ENCODE measurements around the gene FAM177A1. TPM values are rescaled to one million over a fixed set of nuclear protein-coding genes. Genes with fewer than 3 reads are reported as not detected.

Gene FAM177A1
- total RNA-seq, 1 experiment from 2014 or later: 46.2 TPM

GRCh38 chr14:35113308-35113950 lies 67.4 kb downstream of the FAM177A1 start:
- DNase-seq (ENCODE audit: low read depth, low spot score) (no peak), ATAC-seq (no peak)
- Histone ChIP-seq H3K4me2 (ENCODE audit: low read length) (no peak overlapping the region), H3K9ac (ENCODE audit: low read length) (no peak overlapping the region), H3K4me3 (replicated peaks in 1 of 2; ENCODE audit: low read depth in 1 of 2, low read length in 2 of 2) (no peak overlapping the region), H3K4me1 (ENCODE audit: control insufficient read depth in 1 of 2, insufficient read depth in 2 of 2, low read length in 2 of 2) (no peaks in the 10 kb centered on the region), H3K27me3 (ENCODE audit: insufficient read depth, low read length) (no peaks in the 10 kb centered on the region), H4K20me1 (ENCODE audit: insufficient read depth) (no peaks in the 10 kb centered on the region), H3K9me2 (ENCODE audit: insufficient read depth) (no peaks in the 10 kb centered on the region), H3K9me3 (ENCODE audit: control insufficient read depth in 1 of 2, insufficient read depth in 1 of 2, low read depth in 1 of 2, low read length in 2 of 2) (peaks cover 0 to 7% of the 10 kb centered on the region in 2 experiments; a peak in 1 of 4 replicates), H3K79me2 (ENCODE audit: insufficient read depth, low read length) (no peaks in the 10 kb centered on the region), H3K27ac (ENCODE audit: low read depth, low read length) (no peak overlapping the region), H2AFZ (ENCODE audit: low read depth, low read length, poor library complexity, severe bottlenecking) (no peak overlapping the region), H3K36me3 (ENCODE audit: control insufficient read depth in 1 of 2, insufficient read depth in 2 of 2, low read length in 2 of 2) (peaks cover 5 to 24% of the 10 kb centered on the region in 2 experiments)
- CTCF ChIA-PET: interaction anchor here (0.5 kb wide), 1 partner anchor 298 kb away, joined by 5 read pairs; no protein-coding TSS in a partner anchor
- RAD21 ChIA-PET (ENCODE audit: low non-redundant PET in 1 of 2, low total read pairs in 2 of 2, uncharacterized antibody in 2 of 2, unreplicated experiment in 2 of 2): no interaction called here
- no TSS peak for BruUV-seq (replicated peaks)
- TF ChIP-seq POLR2AphosphoS5 (IDR thresholded peaks at IDR 0.05; ENCODE audit: low read depth, low read length): no peak
- TF ChIP-seq ZFX (IDR thresholded peaks at IDR 0.05): no peak
- TF ChIP-seq CBX3 (IDR thresholded peaks at IDR 0.05; ENCODE audit: low read depth): no peak
- TF ChIP-seq TCF7L2 (IDR thresholded peaks at IDR 0.05; ENCODE audit: borderline replicate concordance, extremely low read depth, insufficient read depth, insufficient read length): no peak
- TF ChIP-seq JUND (IDR thresholded peaks at IDR 0.05): no peak
- TF ChIP-seq, protein P1, sequence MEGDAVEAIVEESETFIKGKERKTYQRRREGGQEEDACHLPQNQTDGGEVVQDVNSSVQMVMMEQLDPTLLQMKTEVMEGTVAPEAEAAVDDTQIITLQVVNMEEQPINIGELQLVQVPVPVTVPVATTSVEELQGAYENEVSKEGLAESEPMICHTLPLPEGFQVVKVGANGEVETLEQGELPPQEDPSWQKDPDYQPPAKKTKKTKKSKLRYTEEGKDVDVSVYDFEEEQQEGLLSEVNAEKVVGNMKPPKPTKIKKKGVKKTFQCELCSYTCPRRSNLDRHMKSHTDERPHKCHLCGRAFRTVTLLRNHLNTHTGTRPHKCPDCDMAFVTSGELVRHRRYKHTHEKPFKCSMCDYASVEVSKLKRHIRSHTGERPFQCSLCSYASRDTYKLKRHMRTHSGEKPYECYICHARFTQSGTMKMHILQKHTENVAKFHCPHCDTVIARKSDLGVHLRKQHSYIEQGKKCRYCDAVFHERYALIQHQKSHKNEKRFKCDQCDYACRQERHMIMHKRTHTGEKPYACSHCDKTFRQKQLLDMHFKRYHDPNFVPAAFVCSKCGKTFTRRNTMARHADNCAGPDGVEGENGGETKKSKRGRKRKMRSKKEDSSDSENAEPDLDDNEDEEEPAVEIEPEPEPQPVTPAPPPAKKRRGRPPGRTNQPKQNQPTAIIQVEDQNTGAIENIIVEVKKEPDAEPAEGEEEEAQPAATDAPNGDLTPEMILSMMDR (IDR thresholded peaks at IDR 0.05 in 2 of 3, conservative IDR thresholded peaks at IDR 0.05 in 1 of 3; ENCODE audit: borderline replicate concordance in 1 of 3, insufficient read depth in 1 of 3, low read depth in 2 of 3, low read length in 2 of 3): no peak
- TF ChIP-seq CEBPB (IDR thresholded peaks at IDR 0.05; ENCODE audit: low read depth): no peak
- no peak for TF ChIP-seq SP1 (IDR thresholded peaks at IDR 0.05; ENCODE audit: low read depth)
- TF ChIP-seq SIN3A (IDR thresholded peaks at IDR 0.05; ENCODE audit: low read depth): no peak
- no peak for TF ChIP-seq RAD21 (IDR thresholded peaks at IDR 0.05; ENCODE audit: low read depth)
- TF ChIP-seq, protein P2, sequence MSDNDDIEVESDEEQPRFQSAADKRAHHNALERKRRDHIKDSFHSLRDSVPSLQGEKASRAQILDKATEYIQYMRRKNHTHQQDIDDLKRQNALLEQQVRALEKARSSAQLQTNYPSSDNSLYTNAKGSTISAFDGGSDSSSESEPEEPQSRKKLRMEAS (IDR thresholded peaks at IDR 0.05): no peak
- no peak for TF ChIP-seq REST (IDR thresholded peaks at IDR 0.05; ENCODE audit: low read depth)
- TF ChIP-seq FOSL1 (IDR thresholded peaks at IDR 0.05; ENCODE audit: low read depth): no peak
- TF ChIP-seq EGR1 (IDR thresholded peaks at IDR 0.05; ENCODE audit: low read depth): no peak
- TF ChIP-seq ZNF274 (IDR thresholded peaks at IDR 0.05; ENCODE audit: low read depth, low read length): no peak
- POLR2A ChIA-PET: no interaction called here
- intact Hi-C loops (cut with micrococcal nuclease): loop anchor here (5.0 kb wide), 1 partner anchor 51 kb away; no protein-coding TSS in a partner anchor
